ENCODE measurements around the gene GRB14.

Gene GRB14

GRCh38 chr2:164523009-164523408, 98.3 kb downstream of the GRB14 start:
- TF ChIP-seq CTCF (conservative IDR thresholded peaks at IDR 0.05; ENCODE audit: low read depth, low read length): no peak
- Histone ChIP-seq H3K27me3 (ENCODE audit: insufficient read depth, low read depth) (no peaks in the 10 kb centered on the region), H3K36me3 (ENCODE audit: insufficient read depth) (no peaks in the 10 kb centered on the region), H3K79me2 (ENCODE audit: insufficient read depth, low read depth) (no peaks in the 10 kb centered on the region), H2AFZ (ENCODE audit: low read depth) (no peak overlapping the region), H3K27ac (no peak overlapping the region), H3K9ac (no peak overlapping the region), H3K4me1 (ENCODE audit: low read depth, poor library complexity, severe bottlenecking) (no peaks in the 10 kb centered on the region), H3K4me3 (IDR thresholded peaks at IDR 0.05; ENCODE audit: insufficient read depth, low read depth, low read length) (no peak overlapping the region), H3K4me2 (no peak overlapping the region), H4K20me1 (ENCODE audit: insufficient read depth) (no peaks in the 10 kb centered on the region)

GRCh38 chr2:164522561-164522981, 98.7 kb downstream of the GRB14 start:
- H3K36me3 ChIP-seq (ENCODE audit: insufficient read depth): no peaks in the 10 kb centered on the region
- TF ChIP-seq CTCF (conservative IDR thresholded peaks at IDR 0.05; ENCODE audit: low read depth, low read length): no peak
- no peaks in the 10 kb centered on the region for H3K4me1 ChIP-seq (ENCODE audit: low read depth, poor library complexity, severe bottlenecking)
- no peak overlapping the region for H3K9ac ChIP-seq
- no peaks in the 10 kb centered on the region for H4K20me1 ChIP-seq (ENCODE audit: insufficient read depth)
- H3K4me2 ChIP-seq: no peak overlapping the region
- H3K27ac ChIP-seq: no peak overlapping the region
- no peaks in the 10 kb centered on the region for H3K79me2 ChIP-seq (ENCODE audit: insufficient read depth, low read depth)
- H3K27me3 ChIP-seq (ENCODE audit: insufficient read depth, low read depth): no peaks in the 10 kb centered on the region
- H2AFZ ChIP-seq (ENCODE audit: low read depth): no peak overlapping the region
- no peak overlapping the region for H3K4me3 ChIP-seq (IDR thresholded peaks at IDR 0.05; ENCODE audit: insufficient read depth, low read depth, low read length)

GRCh38 chr2:164515734-164516133, 105.5 kb downstream of the GRB14 start:
- Histone ChIP-seq H2AFZ (ENCODE audit: low read depth) (no peak overlapping the region), H3K36me3 (ENCODE audit: insufficient read depth) (no peaks in the 10 kb centered on the region), H3K4me1 (ENCODE audit: low read depth, poor library complexity, severe bottlenecking) (no peaks in the 10 kb centered on the region), H3K9ac (no peak overlapping the region), H3K4me3 (IDR thresholded peaks at IDR 0.05; ENCODE audit: insufficient read depth, low read depth, low read length) (no peak overlapping the region), H4K20me1 (ENCODE audit: insufficient read depth) (no peaks in the 10 kb centered on the region), H3K27ac (no peak overlapping the region), H3K27me3 (ENCODE audit: insufficient read depth, low read depth) (no peaks in the 10 kb centered on the region), H3K4me2 (no peak overlapping the region), H3K79me2 (ENCODE audit: insufficient read depth, low read depth) (no peaks in the 10 kb centered on the region)
- no peak for TF ChIP-seq CTCF (conservative IDR thresholded peaks at IDR 0.05; ENCODE audit: low read depth, low read length)

GRCh38 chr2:164515030-164515429, 106.3 kb downstream of the GRB14 start:
- Histone ChIP-seq H3K4me3 (IDR thresholded peaks at IDR 0.05; ENCODE audit: insufficient read depth, low read depth, low read length) (no peak overlapping the region), H3K4me1 (ENCODE audit: low read depth, poor library complexity, severe bottlenecking) (no peaks in the 10 kb centered on the region), H3K9ac (no peak overlapping the region), H3K27ac (no peak overlapping the region), H2AFZ (ENCODE audit: low read depth) (no peak overlapping the region), H3K27me3 (ENCODE audit: insufficient read depth, low read depth) (no peaks in the 10 kb centered on the region), H4K20me1 (ENCODE audit: insufficient read depth) (no peaks in the 10 kb centered on the region), H3K79me2 (ENCODE audit: insufficient read depth, low read depth) (no peaks in the 10 kb centered on the region), H3K4me2 (no peak overlapping the region), H3K36me3 (ENCODE audit: insufficient read depth) (no peaks in the 10 kb centered on the region)
- no peak for TF ChIP-seq CTCF (conservative IDR thresholded peaks at IDR 0.05; ENCODE audit: low read depth, low read length)
